DOHH2 (cell line): ENCODE measurements around the gene LANCL3.

Experiments used
- CTCF ChIP-seq: fragments of 200-600 bp; sonication (generic); IDR thresholded peaks from one replicate; pipeline ENCODE4 v1.5.1; 2014; ENCODE audit warnings: antibody characterized with exemption, mild to moderate bottlenecking, low read depth, low read length; ENCODE audit not compliant: poor library complexity, severe bottlenecking
- EZH2phosphoT487 ChIP-seq: fragments of 200-600 bp; sonication (generic); IDR thresholded peaks from 2 replicates; pipeline ENCODE4 v1.6.1; 2017; ENCODE audit warnings: borderline replicate concordance, mild to moderate bottlenecking, antibody characterized with exemption, low read length, moderate library complexity, mixed read lengths

GRCh38 chrX:37553476-37553875 lies 18.0 kb upstream of the LANCL3 start:
- no peak for TF ChIP-seq CTCF
- no peak for TF ChIP-seq EZH2phosphoT487
